ACC112 (cell line): ENCODE results near the gene GPR27.

Source experiments
- H2AFZ ChIP-seq: fragments of 200-600 bp; sonication (generic); one replicate; pipeline ENCODE4 v1.6.0; 2017; ENCODE audit warnings: antibody characterized with exemption, low read length; ENCODE audit not compliant: unreplicated experiment
- H3K27ac ChIP-seq: fragments of 200-600 bp; sonication (generic); 2 replicates; pipeline ENCODE4 v1.5.1; 2014; ENCODE audit warnings: low read depth, mild to moderate bottlenecking, antibody characterized with exemption, low read length, moderate library complexity
- H3K27me3 ChIP-seq: fragments of 200-600 bp; sonication (generic); 2 replicates; pipeline ENCODE4 v1.6.1; 2014; ENCODE audit warnings: mild to moderate bottlenecking, antibody characterized with exemption, low read length, moderate library complexity, mixed read lengths; ENCODE audit not compliant: insufficient read depth
- H3K36me3 ChIP-seq: fragments of 200-600 bp; sonication (generic); 2 replicates; pipeline ENCODE4 v1.6.1; 2016; ENCODE audit warnings: mild to moderate bottlenecking, antibody characterized with exemption, low read length, moderate library complexity, mixed read lengths; ENCODE audit not compliant: insufficient read depth
- H3K4me1 ChIP-seq: fragments of 200-600 bp; sonication (generic); one replicate; pipeline ENCODE4 v1.6.1; 2016; ENCODE audit warnings: low read length, mixed read lengths; ENCODE audit not compliant: insufficient read depth, unreplicated experiment, control insufficient read depth
- H3K4me3 ChIP-seq: fragments of 200-600 bp; sonication (generic); 2 replicates; pipeline ENCODE4 v1.5.1; 2014; ENCODE audit warnings: mild to moderate bottlenecking, low read depth, low read length
- H3K79me2 ChIP-seq: fragments of 200-600 bp; sonication (generic); one replicate; pipeline ENCODE4 v1.6.0; 2016; ENCODE audit warnings: low read length; ENCODE audit not compliant: control insufficient read depth, unreplicated experiment, insufficient read depth

GPR27 gene

GRCh38 chr3:71753701-71754609, at the start of gene GPR27:
GPR27 (plus strand) TSS chr3:71753855; CDS start chr3:71754050, 195 bp downstream.
- H2AFZ ChIP-seq, result peak within 1 kb of the TSS; percentile 50
- no peak within 1 kb of the TSS for H3K27ac ChIP-seq

DNA sequence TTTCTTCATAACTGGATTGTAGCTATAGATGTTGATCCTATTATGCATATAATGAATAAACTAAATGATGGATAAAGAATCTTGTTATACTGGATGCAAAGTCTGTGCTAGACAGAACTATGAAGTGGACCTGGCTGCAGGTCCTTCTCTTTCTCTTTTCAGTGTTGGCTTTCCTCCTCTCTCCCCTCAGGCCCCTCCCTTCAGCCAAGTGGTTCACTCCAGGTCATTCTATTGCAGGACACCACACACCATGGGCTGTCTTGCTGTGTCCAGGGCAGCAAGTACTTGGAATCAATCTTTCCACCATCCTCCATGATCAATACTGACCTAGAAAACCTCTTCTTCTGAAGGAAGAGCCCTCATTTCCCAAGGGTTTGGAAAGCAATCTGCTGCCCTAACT, 48.7 kb upstream of the GPR27 start:
- H3K27me3 ChIP-seq, result no peaks in the 10 kb centered on the region
- no peak overlapping the region for H3K27ac ChIP-seq
- H3K36me3 ChIP-seq, result no peaks in the 10 kb centered on the region
- no peaks in the 10 kb centered on the region for H3K4me1 ChIP-seq
- no peaks in the 10 kb centered on the region for H3K79me2 ChIP-seq
- H3K4me3 ChIP-seq, result no peak overlapping the region
- H2AFZ ChIP-seq, result no peak overlapping the region

More at GRCh38 chr3:71753701-71754609, at the start of gene GPR27:
- H3K27me3 ChIP-seq, result peaks cover 83% of the 10 kb centered on the region
- H3K4me3 ChIP-seq, result peak within 1 kb of the TSS; percentile 49; the same call in 1 of the 2 replicates
- H3K36me3 ChIP-seq, result no peaks in the 10 kb centered on the region
- H3K79me2 ChIP-seq, result no peaks in the 10 kb centered on the region
- H3K4me1 ChIP-seq, result no peaks in the 10 kb centered on the region

GRCh38 chr3:71705681-71706080, 48.0 kb upstream of the GPR27 start:
- H2AFZ ChIP-seq, result no peak overlapping the region
- no peaks in the 10 kb centered on the region for H3K4me1 ChIP-seq
- H3K36me3 ChIP-seq, result no peaks in the 10 kb centered on the region
- H3K27me3 ChIP-seq, result no peaks in the 10 kb centered on the region; the same call in 1 of the 2 replicates
- H3K4me3 ChIP-seq, result no peak overlapping the region
- H3K79me2 ChIP-seq, result no peaks in the 10 kb centered on the region
- no peak overlapping the region for H3K27ac ChIP-seq

GRCh38 chr3:71707595-71707994, 46.1 kb upstream of the GPR27 start:
- Histone ChIP-seq H2AFZ (no peak overlapping the region), H3K27ac (no peak overlapping the region), H3K4me3 (no peak overlapping the region), H3K27me3 (no peaks in the 10 kb centered on the region; the same call in 1 of the 2 replicates), H3K79me2 (no peaks in the 10 kb centered on the region), H3K4me1 (no peaks in the 10 kb centered on the region), H3K36me3 (no peaks in the 10 kb centered on the region)

GRCh38 chr3:71708476-71709105, 45.1 kb upstream of the GPR27 start:
- H3K27ac ChIP-seq, result no peak overlapping the region
- H3K79me2 ChIP-seq, result no peaks in the 10 kb centered on the region
- no peaks in the 10 kb centered on the region for H3K36me3 ChIP-seq
- no peak overlapping the region for H2AFZ ChIP-seq
- no peak overlapping the region for H3K4me3 ChIP-seq
- no peaks in the 10 kb centered on the region for H3K4me1 ChIP-seq
- no peaks in the 10 kb centered on the region; the same call in 1 of the 2 replicates for H3K27me3 ChIP-seq

GRCh38 chr3:71709908-71710511, 43.6 kb upstream of the GPR27 start:
- Histone ChIP-seq H3K4me1 (no peaks in the 10 kb centered on the region), H3K27me3 (peaks cover 4% of the 10 kb centered on the region; the same call in 1 of the 2 replicates), H3K36me3 (no peaks in the 10 kb centered on the region), H3K79me2 (no peaks in the 10 kb centered on the region), H3K4me3 (no peak overlapping the region), H3K27ac (no peak overlapping the region), H2AFZ (no peak overlapping the region)

- H3K79me2 ChIP-seq, result no peaks in the 10 kb centered on the region
- H3K36me3 ChIP-seq, result no peaks in the 10 kb centered on the region
- H3K27ac ChIP-seq, result no peak overlapping the region
- no peak overlapping the region for H2AFZ ChIP-seq
- no peaks in the 10 kb centered on the region for H3K4me1 ChIP-seq
- H3K27me3 ChIP-seq, result peaks cover 9% of the 10 kb centered on the region; the same call in 1 of the 2 replicates
- H3K4me3 ChIP-seq, result no peak overlapping the region
Measured at GRCh38 chr3:71710906-71711494, 42.7 kb upstream of the GPR27 start.

DNA sequence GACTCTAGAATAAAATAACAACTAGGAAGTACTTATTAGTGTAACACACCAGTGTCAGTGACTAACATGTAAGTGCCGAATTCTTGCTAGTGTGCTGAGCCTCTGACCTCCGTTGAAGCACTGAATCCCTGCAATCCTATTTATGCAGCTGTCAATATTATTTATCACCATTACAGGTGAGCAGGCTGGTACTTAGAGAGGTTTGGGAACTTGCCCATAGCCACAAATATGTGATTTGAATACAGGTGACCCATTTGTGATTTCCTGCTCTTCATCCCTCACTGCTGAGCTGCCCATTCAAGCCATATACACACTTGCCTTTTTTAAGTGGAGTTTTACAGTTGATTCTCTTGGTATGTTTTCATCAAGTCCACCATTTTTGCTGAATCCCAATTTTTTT, 40.6 kb upstream of the GPR27 start:
- no peaks in the 10 kb centered on the region for H3K4me1 ChIP-seq
- H3K27me3 ChIP-seq, result peaks cover 9% of the 10 kb centered on the region; the same call in 1 of the 2 replicates
- H3K36me3 ChIP-seq, result no peaks in the 10 kb centered on the region
- H3K4me3 ChIP-seq, result no peak overlapping the region
- H2AFZ ChIP-seq, result no peak overlapping the region
- no peak overlapping the region for H3K27ac ChIP-seq
- H3K79me2 ChIP-seq, result no peaks in the 10 kb centered on the region

DNA sequence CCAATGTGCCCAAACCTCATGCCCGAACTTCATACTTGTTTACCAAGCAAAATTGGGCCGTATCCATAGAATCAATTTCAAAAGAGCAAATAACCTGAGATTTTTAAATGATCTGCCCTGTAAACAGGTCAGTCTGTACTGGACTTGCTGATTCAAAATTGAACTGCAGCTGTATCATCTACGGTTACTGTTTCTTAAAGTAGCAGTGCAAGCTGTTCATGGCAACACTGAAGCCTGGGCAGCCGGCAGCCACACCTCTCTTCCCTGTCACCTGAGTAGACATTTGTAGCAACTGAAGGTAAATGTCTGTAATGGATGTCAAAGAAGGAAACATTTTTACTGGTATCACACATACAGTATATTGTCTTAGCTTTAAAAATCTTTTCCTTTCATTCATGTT, 39.1 kb upstream of the GPR27 start:
- Histone ChIP-seq H3K27ac (no peak overlapping the region), H3K4me3 (no peak overlapping the region), H3K27me3 (peaks cover 19% of the 10 kb centered on the region), H3K4me1 (no peaks in the 10 kb centered on the region), H3K79me2 (no peaks in the 10 kb centered on the region), H2AFZ (no peak overlapping the region), H3K36me3 (no peaks in the 10 kb centered on the region)

DNA sequence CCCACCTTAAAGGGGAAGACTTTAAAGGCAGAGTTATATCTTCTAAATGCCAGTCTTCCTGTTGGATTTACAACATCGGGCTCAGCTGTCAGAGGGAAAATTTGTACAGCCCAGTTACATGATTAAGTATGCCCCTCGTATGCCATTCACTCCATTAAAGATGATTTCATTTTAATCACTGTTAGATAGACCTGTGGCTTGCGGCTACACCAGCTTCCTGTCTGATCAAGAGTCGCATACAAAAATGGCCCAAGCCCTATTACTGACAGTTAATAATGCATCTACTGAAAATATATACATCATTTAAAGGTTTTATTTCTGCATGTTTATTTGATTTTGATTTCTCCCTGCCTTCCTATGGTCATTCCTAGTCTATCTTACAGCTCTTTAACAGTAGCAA, 35.6 kb upstream of the GPR27 start:
- Histone ChIP-seq H3K27me3 (peaks cover 44% of the 10 kb centered on the region), H3K4me1 (no peaks in the 10 kb centered on the region), H3K36me3 (no peaks in the 10 kb centered on the region), H3K4me3 (no peak overlapping the region), H3K27ac (no peak overlapping the region), H2AFZ (no peak overlapping the region), H3K79me2 (no peaks in the 10 kb centered on the region)
